ENCODE data around the gene PRKCA. TPM values are rescaled to one million over a fixed set of nuclear protein-coding genes. Genes with fewer than 3 reads are reported as not detected.
"Not testable (repeated sequence)": the region's sequence is repeated elsewhere in the genome, so short reads cannot be mapped to it uniquely, and the experiment has no call there.

The PRKCA gene
- total and polyA plus RNA-seq, 4 experiments from 2014 or later, result 1.1 to 107 (median 56.1) TPM

- H3K36me3 Mint-ChIP-seq, result peaks cover 18 to 33% of the 10 kb centered on the region in 2 donors
- peaks cover 17 to 40% (median 28%) of the 10 kb centered on the region in 4 donors for H3K4me1 Mint-ChIP-seq
Measured at GRCh38 chr17:66476014-66476413, 173.6 kb downstream of the PRKCA start.

GRCh38 chr17:66477615-66478283 is 175.3 kb downstream of the PRKCA start:
- Histone ChIP-seq H3K9me3 (ENCODE audit: control insufficient read depth in 1 of 2, low read length in 2 of 2) (no peaks in the 10 kb centered on the region), H3K27ac (ENCODE audit: low read depth, low read length) (no peak overlapping the region), H3K4me3 (ENCODE audit: low read length in 2 of 2) (no peak overlapping the region), H3K4me1 (ENCODE audit: insufficient read depth, low read length) (peaks cover 7% of the 10 kb centered on the region), H3K36me3 (ENCODE audit: insufficient read depth, low read length) (no peaks in the 10 kb centered on the region), H3K27me3 (ENCODE audit: insufficient read depth, low read length) (no peaks in the 10 kb centered on the region)
- DNase-seq, result no peak
- no peaks in the 10 kb centered on the region for H3K27me3 Mint-ChIP-seq
- H3K9me3 Mint-ChIP-seq, result peaks cover 0 to 3% (median 0%) of the 10 kb centered on the region in 8 donors
- peak overlapping the region in 1 of 7 donors; percentile 62 for H3K27ac Mint-ChIP-seq
- H3K36me3 Mint-ChIP-seq, result peaks cover 12 to 30% of the 10 kb centered on the region in 2 donors
- H3K4me3 Mint-ChIP-seq, result no peak overlapping the region
- ChIA-PET POLR2A (ENCODE audit: partially characterized antibody) (no interaction called here), CTCF (ENCODE audit: partially characterized antibody) (interaction anchor here (2.1 kb wide), 1 partner anchor 88 kb away, joined by 5 read pairs; no protein-coding TSS in a partner anchor)
- intact Hi-C loops (cut with micrococcal nuclease), result no loop called here
- H3K4me1 Mint-ChIP-seq, result peaks cover 16 to 45% (median 26%) of the 10 kb centered on the region in 4 donors

More at GRCh38 chr17:66476014-66476413, 173.6 kb downstream of the PRKCA start:
- H3K36me3 ChIP-seq (ENCODE audit: insufficient read depth, low read length), result no peaks in the 10 kb centered on the region
- intact Hi-C loops (cut with micrococcal nuclease), result no loop called here
- POLR2A ChIA-PET (ENCODE audit: partially characterized antibody), result no interaction called here
- H3K9me3 ChIP-seq (ENCODE audit: control insufficient read depth in 1 of 2, low read length in 2 of 2), result no peaks in the 10 kb centered on the region
- H3K27me3 ChIP-seq (ENCODE audit: insufficient read depth, low read length), result no peaks in the 10 kb centered on the region
- H3K27ac ChIP-seq (ENCODE audit: low read depth, low read length), result no peak overlapping the region
- Mint-ChIP-seq H3K9me3 (peaks cover 0 to 3% (median 0%) of the 10 kb centered on the region in 8 donors), H3K27ac (no peak overlapping the region), H3K27me3 (no peaks in the 10 kb centered on the region), H3K4me3 (no peak overlapping the region)
- CTCF ChIA-PET (ENCODE audit: partially characterized antibody), result no interaction called here
- H3K4me3 ChIP-seq (ENCODE audit: low read length in 2 of 2), result no peak overlapping the region
- H3K4me1 ChIP-seq (ENCODE audit: insufficient read depth, low read length), result peaks cover 7% of the 10 kb centered on the region
- no peak for DNase-seq

- H3K4me3 ChIP-seq (ENCODE audit: low read length in 2 of 2); H3K27me3 Mint-ChIP-seq; H3K9me3 ChIP-seq (ENCODE audit: control insufficient read depth in 1 of 2, low read length in 2 of 2); H3K27ac ChIP-seq (ENCODE audit: low read depth, low read length); H3K9me3 Mint-ChIP-seq; H3K36me3 ChIP-seq (ENCODE audit: insufficient read depth, low read length); H3K4me3 Mint-ChIP-seq; H3K27me3 ChIP-seq (ENCODE audit: insufficient read depth, low read length); DNase-seq; intact Hi-C loops (cut with micrococcal nuclease); H3K4me1 ChIP-seq (ENCODE audit: insufficient read depth, low read length): not testable (repeated sequence)
- POLR2A ChIA-PET (ENCODE audit: partially characterized antibody), result interaction anchor here (0.8 kb wide), 1 partner anchor 148 kb away, joined by 3 read pairs; no protein-coding TSS in a partner anchor
- Mint-ChIP-seq H3K36me3 (peaks cover 10 to 30% of the 10 kb centered on the region in 2 donors), H3K4me1 (peaks cover 17 to 33% (median 28%) of the 10 kb centered on the region in 4 donors), H3K27ac (peak overlapping the region in 1 of 7 donors; percentile 35)
- CTCF ChIA-PET (ENCODE audit: partially characterized antibody), result interaction anchor here (1.0 to 2.1 kb wide), 2 partner anchors 17 to 87 kb away, joined by 3 to 5 read pairs; no protein-coding TSS in a partner anchor
Measured at GRCh38 chr17:66479230-66479889, 176.9 kb downstream of the PRKCA start.

- peaks cover 0 to 3% (median 0%) of the 10 kb centered on the region in 8 donors for H3K9me3 Mint-ChIP-seq
- H3K4me1 ChIP-seq (ENCODE audit: insufficient read depth, low read length), result no peaks in the 10 kb centered on the region
- H3K4me3 Mint-ChIP-seq, result no peak overlapping the region
- peaks cover 10 to 24% of the 10 kb centered on the region in 2 donors for H3K36me3 Mint-ChIP-seq
- H3K4me1 Mint-ChIP-seq, result peaks cover 18 to 30% (median 25%) of the 10 kb centered on the region in 4 donors
- no peak overlapping the region for H3K27ac Mint-ChIP-seq
- H3K27me3 ChIP-seq (ENCODE audit: insufficient read depth, low read length), result no peaks in the 10 kb centered on the region
- no peaks in the 10 kb centered on the region for H3K27me3 Mint-ChIP-seq
- H3K36me3 ChIP-seq (ENCODE audit: insufficient read depth, low read length), result no peaks in the 10 kb centered on the region
- intact Hi-C loops (cut with micrococcal nuclease), result no loop called here
- H3K4me3 ChIP-seq (ENCODE audit: low read length in 2 of 2), result no peak overlapping the region
- POLR2A ChIA-PET (ENCODE audit: partially characterized antibody), result no interaction called here
- CTCF ChIA-PET (ENCODE audit: partially characterized antibody), result no interaction called here
- no peak for DNase-seq
- no peaks in the 10 kb centered on the region for H3K9me3 ChIP-seq (ENCODE audit: control insufficient read depth in 1 of 2, low read length in 2 of 2)
- H3K27ac ChIP-seq (ENCODE audit: low read depth, low read length), result no peak overlapping the region
Measured at GRCh38 chr17:66480243-66480642, 177.8 kb downstream of the PRKCA start.

GRCh38 chr17:66480802-66481201 is 178.4 kb downstream of the PRKCA start:
- intact Hi-C loops (cut with micrococcal nuclease), result no loop called here
- H3K4me3 ChIP-seq (ENCODE audit: low read length in 2 of 2), result no peak overlapping the region
- H3K36me3 ChIP-seq (ENCODE audit: insufficient read depth, low read length), result no peaks in the 10 kb centered on the region
- peaks cover 20 to 31% (median 26%) of the 10 kb centered on the region in 4 donors for H3K4me1 Mint-ChIP-seq
- CTCF ChIA-PET (ENCODE audit: partially characterized antibody), result no interaction called here
- H3K27ac ChIP-seq (ENCODE audit: low read depth, low read length), result no peak overlapping the region
- H3K36me3 Mint-ChIP-seq, result peaks cover 7 to 22% of the 10 kb centered on the region in 2 donors
- no peak for DNase-seq
- H3K27me3 Mint-ChIP-seq, result no peaks in the 10 kb centered on the region
- peaks cover 0 to 3% (median 0%) of the 10 kb centered on the region in 8 donors for H3K9me3 Mint-ChIP-seq
- H3K27me3 ChIP-seq (ENCODE audit: insufficient read depth, low read length), result no peaks in the 10 kb centered on the region
- POLR2A ChIA-PET (ENCODE audit: partially characterized antibody), result interaction anchor here (0.6 kb wide), 1 partner anchor 31 kb away, joined by 3 read pairs; no protein-coding TSS in a partner anchor
- no peak overlapping the region for H3K4me3 Mint-ChIP-seq
- no peaks in the 10 kb centered on the region for H3K4me1 ChIP-seq (ENCODE audit: insufficient read depth, low read length)
- no peaks in the 10 kb centered on the region for H3K9me3 ChIP-seq (ENCODE audit: control insufficient read depth in 1 of 2, low read length in 2 of 2)
- peak overlapping the region in 1 of 7 donors; percentile 23 for H3K27ac Mint-ChIP-seq

- H3K27me3 Mint-ChIP-seq, result no peaks in the 10 kb centered on the region
- H3K9me3 ChIP-seq (ENCODE audit: control insufficient read depth in 1 of 2, low read length in 2 of 2), result no peaks in the 10 kb centered on the region
- H3K4me3 ChIP-seq (ENCODE audit: low read length in 2 of 2), result no peak overlapping the region
- POLR2A ChIA-PET (ENCODE audit: partially characterized antibody), result interaction anchor here (0.6 kb wide), 1 partner anchor 32 kb away, joined by 3 read pairs; no protein-coding TSS in a partner anchor
- CTCF ChIA-PET (ENCODE audit: partially characterized antibody), result no interaction called here
- H3K4me1 ChIP-seq (ENCODE audit: insufficient read depth, low read length), result no peaks in the 10 kb centered on the region
- peaks cover 0 to 3% (median 0%) of the 10 kb centered on the region in 8 donors for H3K9me3 Mint-ChIP-seq
- H3K36me3 ChIP-seq (ENCODE audit: insufficient read depth, low read length), result no peaks in the 10 kb centered on the region
- no peak for DNase-seq
- peaks cover 20 to 31% (median 30%) of the 10 kb centered on the region in 4 donors for H3K4me1 Mint-ChIP-seq
- peaks cover 7 to 22% of the 10 kb centered on the region in 2 donors for H3K36me3 Mint-ChIP-seq
- no peaks in the 10 kb centered on the region for H3K27me3 ChIP-seq (ENCODE audit: insufficient read depth, low read length)
- no peak overlapping the region for H3K4me3 Mint-ChIP-seq
- H3K27ac Mint-ChIP-seq, result no peak overlapping the region
- intact Hi-C loops (cut with micrococcal nuclease), result no loop called here
- no peak overlapping the region for H3K27ac ChIP-seq (ENCODE audit: low read depth, low read length)
Measured at GRCh38 chr17:66481271-66481670, 178.9 kb downstream of the PRKCA start.

GRCh38 chr17:66483906-66484305 is 181.5 kb downstream of the PRKCA start:
- Mint-ChIP-seq H3K9me3 (peaks cover 0 to 2% (median 0%) of the 10 kb centered on the region in 8 donors), H3K4me1 (peaks cover 36 to 54% (median 47%) of the 10 kb centered on the region in 4 donors), H3K4me3 (no peak overlapping the region), H3K27me3 (no peaks in the 10 kb centered on the region), H3K27ac (no peak overlapping the region), H3K36me3 (peaks cover 2 to 18% of the 10 kb centered on the region in 2 donors)
- DNase-seq, result no peak
- Histone ChIP-seq H3K4me3 (ENCODE audit: low read length in 2 of 2) (no peak overlapping the region), H3K4me1 (ENCODE audit: insufficient read depth, low read length) (no peaks in the 10 kb centered on the region), H3K9me3 (ENCODE audit: control insufficient read depth in 1 of 2, low read length in 2 of 2) (no peaks in the 10 kb centered on the region), H3K27ac (ENCODE audit: low read depth, low read length) (no peak overlapping the region), H3K27me3 (ENCODE audit: insufficient read depth, low read length) (no peaks in the 10 kb centered on the region), H3K36me3 (ENCODE audit: insufficient read depth, low read length) (no peaks in the 10 kb centered on the region)
- CTCF ChIA-PET (ENCODE audit: partially characterized antibody), result interaction anchor here (0.8 to 1.1 kb wide), 2 partner anchors 10 to 12 kb away, joined by 3 to 4 read pairs; no protein-coding TSS in a partner anchor
- POLR2A ChIA-PET (ENCODE audit: partially characterized antibody), result no interaction called here
- intact Hi-C loops (cut with micrococcal nuclease), result no loop called here

All from CD4-positive, alpha-beta memory T cell (primary cell).